GM15510 (cell line): ENCODE results near the gene COP1.

ENCODE experiments used
- POLR2A ChIP-seq: IDR thresholded peaks from 3 replicates; pipeline ENCODE4 v1.6.1; 2011; ENCODE audit warnings: borderline replicate concordance; ENCODE audit not compliant: insufficient read length; ENCODE audit errors: extremely low read depth

COP1 gene

DNA sequence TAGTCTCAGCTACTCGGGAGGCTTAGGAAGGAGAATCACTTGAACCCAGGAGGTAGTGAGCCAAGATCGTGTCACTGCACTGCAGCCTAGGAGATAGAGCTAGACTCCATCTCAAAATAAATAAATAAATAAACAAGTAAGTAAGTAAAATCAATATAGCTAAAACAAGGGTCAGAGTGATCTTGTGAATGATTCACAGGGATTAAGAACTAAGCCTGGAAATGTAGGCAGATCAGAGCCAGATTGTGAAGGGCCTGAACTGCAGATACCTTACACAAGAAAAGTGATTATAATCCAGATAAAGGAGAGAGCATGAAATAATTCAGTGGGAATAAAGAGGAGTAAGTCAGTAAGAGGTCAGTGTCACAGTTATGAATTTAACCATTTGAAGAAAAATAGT lies 41.5 kb downstream of the COP1 start:
- no peak for TF ChIP-seq POLR2A

DNA sequence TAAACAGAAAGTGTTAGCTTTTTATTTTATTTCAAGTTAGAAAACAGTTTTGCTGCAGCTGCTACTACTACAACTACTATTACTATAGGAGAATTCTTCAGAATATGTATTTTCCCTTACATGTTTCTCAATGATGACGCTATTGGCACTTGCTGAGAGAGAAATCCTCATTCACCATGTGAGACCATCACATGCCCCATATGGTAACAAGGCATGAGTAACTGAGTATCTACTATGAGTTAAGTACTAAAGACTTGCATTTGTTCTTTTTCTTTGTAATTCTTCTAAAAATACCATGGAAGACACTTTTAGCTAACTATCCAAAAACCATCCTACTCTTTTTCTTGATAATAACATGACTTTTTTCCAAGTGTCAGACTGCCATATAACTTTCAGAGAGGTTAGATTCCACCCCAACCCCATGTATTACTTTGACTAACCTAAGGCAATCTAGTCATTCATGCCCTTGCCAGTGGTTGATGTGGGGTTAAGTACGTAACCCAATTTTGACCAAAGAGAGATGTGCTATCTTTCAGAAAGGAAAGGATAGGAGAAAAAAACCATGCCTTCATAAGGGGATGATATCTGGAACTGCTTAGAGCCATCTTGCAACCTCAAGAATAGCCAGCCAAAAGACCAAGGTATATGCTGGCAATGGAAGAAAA lies 42.9 kb downstream of the COP1 start:
- no peak for TF ChIP-seq POLR2A

DNA sequence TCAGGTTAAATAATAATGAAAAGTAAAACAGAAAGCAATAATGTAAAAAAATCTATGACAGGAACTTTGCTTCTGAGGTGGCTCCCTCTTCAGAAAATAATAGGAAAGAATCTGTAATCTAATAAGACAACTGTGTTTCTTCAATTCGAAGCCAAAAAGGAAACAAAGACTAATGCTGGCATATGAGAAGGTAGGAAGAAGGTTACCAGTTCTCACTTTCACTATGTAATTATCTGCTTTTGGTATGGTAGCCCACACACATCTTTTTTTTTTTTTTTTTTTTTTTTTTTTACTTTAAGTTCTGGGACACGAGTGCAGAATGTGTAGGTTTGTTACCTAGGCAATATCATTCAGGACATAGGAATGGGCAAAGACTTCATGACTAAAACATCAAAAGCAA lies 47.1 kb downstream of the COP1 start:
- TF ChIP-seq POLR2A = no peak

DNA sequence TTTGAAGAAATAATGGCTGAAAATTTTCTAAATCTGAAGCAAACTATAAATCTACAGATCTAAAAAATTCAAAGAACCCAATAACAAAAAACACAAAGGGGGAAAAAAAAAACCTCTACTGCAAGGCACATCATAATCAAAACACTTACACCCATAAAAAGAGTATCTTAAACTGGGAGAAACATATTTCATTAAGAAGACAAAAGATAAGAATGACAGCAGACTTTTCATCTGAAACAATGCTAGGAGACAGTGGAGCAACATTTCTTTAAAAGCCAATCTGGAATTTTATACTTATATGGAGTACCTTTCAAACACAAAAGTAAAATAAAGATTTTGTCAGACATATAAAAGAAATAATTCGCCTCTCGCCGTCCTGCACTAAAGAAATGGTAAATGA lies 49.1 kb downstream of the COP1 start:
- no peak for TF ChIP-seq POLR2A

DNA sequence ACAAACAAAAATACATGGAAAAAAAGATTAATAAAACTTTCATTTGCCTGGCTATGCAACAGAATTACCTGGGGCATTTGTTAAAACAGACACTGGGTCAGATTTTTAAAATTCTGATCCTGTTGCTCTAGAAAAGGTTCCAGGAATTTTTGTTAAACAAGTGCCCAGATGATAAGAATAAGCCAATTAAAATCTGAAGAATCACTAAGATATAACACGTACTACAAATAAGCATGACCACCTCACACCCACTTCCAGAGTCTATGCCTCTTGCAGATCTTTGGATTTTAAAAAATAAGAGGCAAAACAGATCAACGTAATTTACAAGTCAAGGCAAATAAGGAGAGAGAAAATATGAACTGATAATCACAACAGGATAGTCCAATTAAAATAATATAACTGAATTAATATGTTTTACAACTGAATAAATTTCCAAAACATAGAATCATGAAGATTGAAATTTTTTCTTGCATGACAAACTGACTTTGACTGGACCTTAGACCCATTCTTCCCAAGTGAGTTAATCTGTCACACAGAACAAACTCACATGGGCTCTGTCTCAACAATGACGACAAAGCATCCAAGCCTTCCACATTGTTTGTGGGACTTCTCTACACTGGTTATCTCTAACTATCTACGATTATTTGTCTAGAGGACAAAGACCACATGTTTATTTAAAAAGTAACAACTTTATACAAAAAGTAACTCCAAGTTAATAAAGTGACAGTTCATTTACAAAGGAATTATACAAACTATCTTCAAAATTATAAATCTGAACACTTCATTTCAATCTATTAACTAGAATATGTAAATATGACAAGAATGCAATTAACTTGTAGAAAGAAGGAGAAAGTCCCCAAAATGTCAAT lies 56.9 kb downstream of the COP1 start:
- TF ChIP-seq POLR2A = no peak

DNA sequence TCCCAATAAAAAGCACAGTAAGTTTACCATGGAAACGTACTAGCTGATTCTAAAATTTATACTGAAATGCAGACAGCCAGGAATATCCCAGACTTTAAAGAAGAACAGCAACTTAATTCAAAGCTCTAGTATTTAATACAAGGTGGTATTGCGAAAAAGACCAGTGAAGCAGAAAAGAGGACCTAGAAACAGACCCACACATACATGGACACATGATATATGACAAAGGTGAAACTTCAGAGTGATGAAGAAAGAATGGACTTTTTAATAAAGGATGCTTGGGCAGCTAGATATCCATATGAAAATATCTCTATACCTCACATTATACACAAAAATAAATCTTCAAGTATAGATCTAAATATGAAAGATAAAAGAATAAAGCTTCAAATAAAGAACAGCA lies 62.6 kb downstream of the COP1 start:
- TF ChIP-seq POLR2A = no peak

DNA sequence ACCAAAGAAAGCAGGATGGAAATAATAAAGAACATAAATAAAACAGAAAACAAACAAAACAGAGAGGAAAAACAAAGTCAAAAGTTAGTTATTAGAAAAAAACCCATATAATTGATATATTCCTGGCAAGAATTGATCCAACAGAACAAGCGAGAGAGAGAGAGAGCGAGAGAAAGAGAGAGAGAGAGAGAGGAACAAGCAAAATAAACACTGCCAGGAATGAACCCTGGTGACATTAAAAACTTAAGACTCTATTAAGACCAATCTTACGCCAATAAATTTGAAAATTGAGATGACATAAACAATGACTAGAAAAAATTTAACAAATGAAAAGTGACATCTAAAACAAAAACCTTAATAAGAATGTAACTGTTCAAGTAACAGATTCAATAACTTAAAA lies 64.1 kb downstream of the COP1 start:
- TF ChIP-seq POLR2A = no peak

DNA sequence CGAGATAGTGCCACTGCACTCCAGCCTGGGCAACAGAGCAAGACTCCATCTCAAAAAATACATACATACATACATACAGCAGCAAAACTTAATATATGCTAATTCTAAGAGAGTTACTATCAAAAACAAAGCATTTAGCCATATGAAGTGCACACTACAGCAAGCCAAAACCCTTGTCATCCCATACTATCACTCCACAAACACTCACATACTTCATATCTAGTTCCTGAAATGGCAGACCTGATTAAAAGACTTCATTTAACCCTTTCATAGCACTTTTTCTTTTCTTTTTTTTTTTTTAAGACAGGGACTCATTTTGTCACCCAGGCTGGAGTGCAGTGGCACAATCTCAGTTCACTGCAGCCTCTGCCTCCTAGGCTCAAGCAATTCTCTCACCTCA lies 65.6 kb downstream of the COP1 start:
- no peak for TF ChIP-seq POLR2A

DNA sequence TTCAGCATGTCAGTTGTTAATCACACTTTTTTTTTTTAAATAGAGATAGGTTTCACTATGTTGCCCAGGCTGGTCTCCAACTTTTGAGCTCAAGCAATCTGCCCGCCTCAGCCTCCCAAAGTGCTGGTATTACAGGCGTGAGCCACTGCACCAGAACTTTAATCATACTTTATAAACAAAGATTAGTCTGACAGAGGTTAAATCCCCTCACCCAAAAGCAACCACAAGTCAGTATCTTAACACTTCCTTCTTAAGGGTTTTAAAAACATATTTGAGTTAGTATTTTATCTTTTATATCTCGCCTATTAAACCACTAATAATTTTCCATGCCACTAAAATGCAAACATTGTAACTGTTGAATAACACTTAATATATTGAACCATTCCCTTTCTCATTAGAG lies 70.2 kb downstream of the COP1 start:
- TF ChIP-seq POLR2A = no peak

DNA sequence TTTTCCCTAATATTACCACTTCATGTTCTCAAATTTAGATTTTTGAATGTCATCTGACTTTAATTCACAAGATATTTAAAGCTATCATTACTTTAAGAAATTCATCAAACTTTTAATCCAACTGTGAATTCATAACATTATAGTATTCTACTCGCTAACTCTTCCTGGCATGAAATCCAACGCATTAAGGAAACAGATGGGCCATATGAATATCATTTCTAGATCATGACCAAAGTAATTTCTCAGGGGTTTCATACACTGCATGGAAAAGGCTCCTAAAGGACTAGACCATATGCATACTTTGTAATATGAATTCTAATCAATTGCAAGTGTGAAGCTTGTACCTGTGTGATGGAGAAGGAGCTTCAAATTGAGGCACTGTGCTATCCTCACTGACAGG lies 72.4 kb downstream of the COP1 start:
- no peak for TF ChIP-seq POLR2A

DNA sequence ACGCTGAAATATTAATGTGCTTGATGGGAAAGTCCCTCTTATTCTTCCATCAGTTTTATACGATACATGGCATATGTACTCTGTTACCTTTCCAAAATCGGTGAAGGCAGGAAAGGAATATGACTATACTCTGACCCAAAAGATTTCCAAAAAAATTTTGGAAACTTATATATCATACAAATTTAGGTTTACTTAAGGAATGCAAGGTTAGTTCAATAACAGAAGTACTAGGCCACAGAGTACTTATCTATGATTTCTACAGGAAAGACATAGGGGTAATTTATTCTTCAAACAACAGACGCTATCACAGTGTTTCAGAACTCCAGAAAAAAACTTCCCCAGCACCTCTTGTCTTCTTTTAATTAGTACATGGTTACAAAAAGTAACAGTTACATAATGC lies 84.8 kb downstream of the COP1 start:
- no peak for TF ChIP-seq POLR2A

DNA sequence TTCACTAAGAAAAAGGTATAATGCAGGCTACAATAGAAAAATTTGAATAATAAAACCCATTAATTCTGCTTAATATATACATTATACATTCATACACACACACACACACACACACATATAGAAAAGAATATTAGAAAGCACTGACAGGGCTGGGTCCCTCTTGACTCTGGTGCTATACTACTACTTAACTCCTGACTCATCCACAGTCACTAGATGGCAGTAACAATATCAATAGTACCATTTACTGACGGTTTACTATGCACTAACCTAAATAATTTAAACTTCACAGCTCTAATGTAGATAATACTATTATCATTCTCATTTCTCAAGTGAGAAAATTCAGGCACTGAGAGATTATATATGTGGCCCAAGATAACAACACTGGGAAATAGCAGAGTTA lies 87.5 kb downstream of the COP1 start:
- no peak for TF ChIP-seq POLR2A

DNA sequence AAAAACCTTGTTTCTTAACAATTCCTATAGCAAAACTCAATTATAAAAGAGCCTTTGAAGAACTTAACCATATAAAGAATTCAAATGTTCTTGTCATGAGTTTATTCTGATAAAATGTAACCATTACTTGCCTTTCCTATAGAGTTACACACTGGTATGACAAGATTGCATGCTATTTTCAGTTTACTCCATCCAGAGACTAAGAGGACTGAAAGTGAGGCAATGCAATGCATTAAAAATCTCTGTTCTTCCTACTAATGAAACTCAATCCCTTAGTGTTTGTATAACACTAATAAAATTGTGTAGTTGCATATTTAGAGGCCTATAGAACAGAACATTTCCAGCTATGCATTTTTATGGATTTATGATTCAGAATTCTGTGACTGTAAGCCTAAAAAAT lies 88.1 kb downstream of the COP1 start:
- no peak for TF ChIP-seq POLR2A

DNA sequence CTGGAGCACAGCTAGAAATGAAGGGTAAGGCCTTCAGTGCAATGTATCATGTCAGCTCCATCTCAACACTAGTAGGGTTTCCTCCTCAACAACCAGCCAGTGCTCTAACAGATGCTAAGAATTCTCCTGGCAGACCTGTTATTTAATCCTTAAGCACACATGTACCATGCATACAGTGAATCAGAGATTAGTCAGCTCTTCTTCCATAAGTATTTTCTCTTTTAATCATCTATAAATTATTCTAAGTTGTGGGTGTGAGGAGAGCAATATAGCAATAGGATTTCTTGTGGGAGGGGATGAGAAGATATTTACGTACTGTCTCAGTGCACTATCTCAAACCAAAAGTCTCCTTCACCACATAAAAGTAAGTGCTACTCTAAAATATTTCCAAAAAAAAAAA lies 95.3 kb downstream of the COP1 start:
- TF ChIP-seq POLR2A = no peak

DNA sequence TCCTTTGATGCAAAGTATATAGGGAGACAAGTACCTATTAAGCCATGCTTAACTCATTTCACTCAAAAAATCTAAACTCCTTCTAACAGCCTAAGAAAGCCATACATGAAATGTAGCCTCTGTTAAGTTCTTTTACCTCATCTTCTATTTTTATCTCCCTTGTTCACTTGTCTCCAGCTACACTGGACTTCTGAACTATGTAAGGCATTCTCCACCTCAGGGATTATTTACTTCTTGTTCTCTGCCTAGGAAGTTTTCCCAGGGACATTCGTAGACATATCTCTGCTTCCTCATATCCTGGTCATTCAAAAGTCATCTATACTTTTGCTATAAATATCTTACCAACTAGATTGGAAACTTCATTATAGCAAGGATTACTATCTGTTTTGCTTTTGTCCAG lies 96.9 kb downstream of the COP1 start:
- no peak for TF ChIP-seq POLR2A

DNA sequence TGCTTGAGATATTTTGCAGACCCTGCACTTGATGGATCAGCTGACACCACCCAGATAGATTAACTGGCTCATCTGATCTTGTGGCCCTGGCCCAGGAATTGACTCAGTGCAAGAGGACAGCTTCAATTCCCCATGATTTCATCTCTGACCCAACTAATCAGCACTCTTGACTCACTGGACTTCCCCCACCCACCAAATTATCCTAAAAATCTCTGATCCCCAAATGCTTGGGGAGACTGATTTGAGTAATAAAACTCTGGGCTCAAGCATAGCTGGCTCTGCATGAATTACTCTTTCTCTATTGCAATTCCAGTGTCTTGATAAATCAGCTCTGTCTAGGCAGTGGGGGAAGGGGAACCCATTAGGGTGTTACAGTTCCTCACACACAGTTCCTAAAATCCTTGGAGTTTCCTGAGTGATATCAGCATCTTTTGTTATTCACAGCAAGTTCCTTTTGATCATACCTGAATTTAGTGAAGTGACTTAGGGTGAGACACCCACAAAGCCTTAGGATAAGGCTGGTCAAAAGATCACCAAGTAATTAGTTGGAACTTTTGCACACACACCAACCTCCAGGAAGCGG lies 104.2 kb downstream of the COP1 start:
- no peak for TF ChIP-seq POLR2A
